CD4-positive, alpha-beta T cell treated with Interleukin-17A for 1 hour (primary cell): Measurements from ENCODE around the gene SLC6A9.

Experiments used
- DNase-seq: peaks from one replicate; pipeline ENCODE4 v3.0.0-alpha.2; 2020

Gene SLC6A9

DNA sequence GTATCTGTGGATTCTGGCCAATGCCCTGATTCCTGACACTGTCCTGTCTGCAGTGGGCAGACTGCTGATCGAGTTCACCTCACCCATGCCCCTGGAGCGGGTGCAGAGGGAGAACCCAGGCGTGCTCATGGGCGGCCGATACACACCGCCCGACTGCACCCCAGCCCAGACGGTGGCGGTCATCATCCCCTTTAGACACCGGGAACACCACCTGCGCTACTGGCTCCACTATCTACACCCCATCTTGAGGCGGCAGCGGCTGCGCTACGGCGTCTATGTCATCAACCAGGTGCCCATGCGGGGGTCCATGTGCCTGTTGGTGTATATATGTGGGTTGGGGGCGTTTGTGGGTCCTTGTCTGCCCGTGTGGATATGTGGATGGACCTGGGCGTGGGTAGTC, 49.6 kb downstream of the SLC6A9 start:
- no peak for DNase-seq

GRCh38 chr1:43981135-43981491, 50.1 kb downstream of the SLC6A9 start:
- no peak for DNase-seq

DNA sequence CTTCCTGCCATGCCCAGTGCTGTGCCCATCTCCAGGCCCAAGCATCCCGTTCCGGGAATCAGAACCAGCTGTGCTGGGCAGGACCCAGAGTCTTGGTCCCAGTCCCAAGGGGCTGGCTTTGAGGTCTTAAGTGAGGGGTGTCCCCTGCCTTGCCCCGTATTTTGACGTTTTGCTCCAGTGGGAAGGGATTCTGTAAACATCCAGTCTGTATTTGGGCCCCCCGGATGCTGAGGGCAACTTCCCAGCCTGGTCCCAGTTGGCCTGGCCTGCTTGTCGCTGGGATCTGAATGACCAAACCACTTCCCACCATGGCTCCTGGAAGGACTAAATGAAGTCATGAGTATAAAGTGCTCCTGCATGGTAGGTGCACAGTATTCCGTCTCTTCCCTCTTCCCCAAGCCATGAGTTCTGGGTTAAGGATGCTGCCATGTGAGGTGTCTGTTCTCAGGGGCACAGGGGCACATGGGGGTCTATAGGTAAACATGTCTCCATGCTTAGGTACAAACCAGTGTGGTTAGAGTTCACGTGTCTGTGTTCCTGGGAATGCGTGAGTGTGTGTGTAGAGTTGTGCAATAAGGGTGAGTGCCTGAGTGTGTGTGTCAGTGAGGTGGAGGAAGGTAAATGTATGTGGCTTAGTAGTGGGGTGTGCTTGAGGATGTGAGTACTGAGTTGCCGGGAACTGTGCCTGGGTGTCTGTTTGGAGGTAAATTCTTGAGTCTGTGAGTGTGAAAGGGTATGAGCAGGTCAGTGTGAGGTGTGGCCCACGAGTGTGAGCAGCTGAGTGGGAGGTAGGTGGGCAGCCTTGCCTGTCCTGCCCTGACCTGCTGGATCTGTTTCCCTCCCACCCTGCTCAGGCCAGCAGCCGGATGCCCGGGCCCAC, 50.8 kb downstream of the SLC6A9 start:
- no peak for DNase-seq

DNA sequence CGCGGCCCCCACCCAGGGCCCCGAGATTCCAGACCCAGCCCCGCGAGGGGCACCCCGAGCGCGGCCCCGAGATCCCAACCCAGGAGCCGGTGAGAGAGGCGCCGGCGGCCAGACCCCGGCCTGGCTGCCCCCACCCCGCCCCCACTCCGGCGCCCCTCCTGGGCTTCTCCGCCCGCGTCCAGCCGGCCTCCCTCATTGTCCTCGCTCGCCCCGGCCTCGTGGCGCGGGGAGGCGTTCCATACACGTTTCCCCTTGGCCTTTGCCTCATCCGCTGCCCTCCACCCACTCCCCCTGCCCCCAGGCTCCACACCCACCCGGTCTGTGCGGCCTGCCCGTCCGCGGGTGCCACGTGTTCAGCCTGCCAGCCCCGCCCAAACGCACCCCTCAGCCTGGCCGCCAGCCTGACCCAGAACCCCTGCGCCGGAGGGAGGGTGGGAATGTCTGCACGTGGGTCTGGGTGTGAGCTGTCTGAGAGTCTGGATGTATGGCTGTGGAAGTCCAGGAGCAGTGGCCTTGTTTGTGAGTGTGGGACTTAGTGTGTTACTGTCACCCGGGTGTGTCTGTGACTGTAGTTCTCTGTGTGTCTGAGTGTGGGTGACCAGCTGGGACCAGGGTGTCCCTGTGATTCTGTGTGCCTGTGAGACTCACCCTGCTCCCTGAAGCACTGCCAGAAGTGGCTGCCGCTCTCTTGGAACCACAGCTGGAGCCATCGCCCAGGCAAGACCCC, 51.6 kb downstream of the SLC6A9 start:
- peak; percentile 26 for DNase-seq

DNA sequence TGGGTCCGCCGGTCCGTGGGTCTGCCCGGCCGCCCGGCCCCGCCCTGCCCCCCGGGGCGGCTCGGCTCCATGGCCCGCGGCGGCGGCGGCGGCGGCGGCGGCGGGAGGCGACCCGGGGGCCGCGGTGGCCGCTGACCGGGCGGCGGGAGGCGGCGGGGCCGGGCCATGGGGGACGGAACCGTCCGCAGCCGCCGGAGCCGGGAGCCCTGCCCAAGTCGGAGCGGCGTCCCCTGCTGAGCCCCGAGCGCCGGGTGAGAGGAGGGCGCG, 52.1 kb downstream of the SLC6A9 start:
- DNase-seq: no peak

DNA sequence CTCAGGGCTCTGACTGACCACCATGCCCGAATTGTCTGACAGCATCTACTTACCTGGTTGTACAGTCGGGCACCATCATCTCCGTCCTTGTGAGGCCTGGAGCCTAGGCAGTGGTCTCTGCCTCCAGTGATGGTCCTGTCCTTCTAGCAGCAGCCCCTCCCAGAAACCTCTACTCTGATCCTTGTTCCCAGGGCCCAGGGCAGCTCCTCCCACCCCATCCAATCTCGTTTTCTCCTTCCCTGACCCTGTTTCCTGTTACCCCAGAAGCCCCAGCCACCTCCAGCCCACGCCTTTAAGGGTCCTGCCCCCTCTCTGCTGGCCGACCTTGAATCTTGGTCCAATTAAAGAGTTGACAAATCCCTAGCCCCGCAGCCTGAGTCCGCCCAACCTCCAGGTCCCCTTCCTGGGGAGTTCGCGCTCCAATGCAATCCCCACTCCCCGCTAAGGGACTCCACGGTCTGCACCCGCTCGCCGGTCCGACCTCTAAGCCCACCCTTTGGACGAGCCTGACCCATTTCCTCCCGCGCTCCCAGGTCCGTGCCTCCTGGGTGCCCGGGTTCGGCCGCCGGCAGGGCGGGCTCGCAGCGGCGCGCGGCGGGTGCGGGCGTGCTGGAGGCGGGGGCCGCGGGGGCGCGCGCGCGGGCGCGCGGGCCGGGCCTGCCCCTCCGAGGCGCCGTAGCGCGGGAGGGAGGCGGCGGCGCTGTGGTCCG, 52.6 kb downstream of the SLC6A9 start, which contains the start of gene B4GALT2:
B4GALT2 (plus strand) TSS at position 660 of the 710 bp plus-strand sequence. CDS start 1,951 bp downstream, outside the sequence.
- DNase-seq: peak; percentile 31

DNA sequence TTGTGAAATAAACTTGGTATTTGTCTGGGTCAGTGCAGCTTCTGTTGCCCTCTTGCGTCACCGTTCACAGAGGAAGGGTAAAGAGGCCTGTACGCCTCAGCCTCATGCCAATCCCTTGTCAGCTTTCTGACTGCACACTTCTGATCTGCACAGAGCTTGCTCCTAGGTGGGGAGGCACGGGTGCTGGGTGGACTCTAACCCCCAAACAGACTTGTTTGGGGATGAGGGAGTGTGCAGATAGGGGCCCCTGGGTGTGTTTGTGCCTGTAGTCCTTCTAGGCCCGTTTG, 53.1 kb downstream of the SLC6A9 start:
- DNase-seq: no peak

GRCh38 chr1:43977376-43978263, 53.6 kb downstream of the SLC6A9 start:
- DNase-seq: no peak

- no peak for DNase-seq
These were observed 54.4 kb downstream of the SLC6A9 start for GRCh38 chr1:43976890-43977289.

- no peak for DNase-seq
These were observed 55.2 kb downstream of the SLC6A9 start for GRCh38 chr1:43976045-43976444.

- peak; percentile 52 for DNase-seq
These were observed 55.9 kb downstream of the SLC6A9 start for GRCh38 chr1:43975249-43975961.

GRCh38 chr1:43974443-43975248, 56.6 kb downstream of the SLC6A9 start, which contains the start of gene ATP6V0B:
Gene ATP6V0B, plus strand, starts transcription at chr1:43974960. Its CDS starts 81 bp downstream, at chr1:43975041.
- peak; percentile 91 for DNase-seq

- no peak for DNase-seq
These were observed 57.2 kb downstream of the SLC6A9 start for GRCh38 chr1:43973981-43974442.

DNA sequence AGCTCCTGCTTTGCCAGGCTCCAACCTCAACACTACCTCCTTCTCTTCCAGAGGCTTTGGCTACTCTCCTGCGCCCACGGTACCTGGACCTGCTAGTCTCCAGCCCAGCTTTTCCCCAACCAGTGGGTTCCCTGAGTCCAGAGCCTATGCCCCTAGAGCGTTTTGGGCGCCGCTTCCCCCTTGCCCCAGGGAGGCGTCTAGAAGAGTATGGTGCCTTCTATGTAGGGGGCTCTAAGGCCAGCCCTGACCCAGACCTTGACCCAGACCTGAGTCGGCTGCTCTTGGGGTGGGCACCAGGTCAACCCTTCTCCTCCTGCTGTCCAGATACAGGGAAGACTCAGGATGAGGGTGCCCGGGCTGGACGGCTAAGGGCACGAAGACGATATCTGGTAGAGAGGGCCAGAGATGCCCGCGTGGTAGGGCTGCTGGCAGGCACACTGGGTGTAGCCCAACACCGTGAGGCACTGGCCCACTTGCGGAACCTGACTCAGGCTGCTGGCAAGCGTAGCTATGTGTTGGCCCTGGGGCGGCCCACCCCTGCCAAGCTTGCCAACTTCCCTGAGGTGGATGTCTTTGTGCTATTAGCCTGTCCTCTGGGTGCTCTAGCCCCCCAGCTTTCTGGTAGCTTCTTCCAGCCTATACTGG, 59.8 kb downstream of the SLC6A9 start:
- no peak for DNase-seq

- no peak for DNase-seq
These were observed 60.4 kb downstream of the SLC6A9 start for GRCh38 chr1:43970911-43971310.

- no peak for DNase-seq
These were observed 60.8 kb downstream of the SLC6A9 start for GRCh38 chr1:43970502-43970901.

- DNase-seq: peak; percentile 96
These were observed 61.4 kb downstream of the SLC6A9 start, which contains the start of gene DPH2 for GRCh38 chr1:43969746-43970466. Gene DPH2, plus strand, starts transcription at chr1:43970010. Its CDS starts 166 bp downstream, at chr1:43970176.

GRCh38 chr1:43969416-43969745, 61.9 kb downstream of the SLC6A9 start:
- no peak for DNase-seq

DNA sequence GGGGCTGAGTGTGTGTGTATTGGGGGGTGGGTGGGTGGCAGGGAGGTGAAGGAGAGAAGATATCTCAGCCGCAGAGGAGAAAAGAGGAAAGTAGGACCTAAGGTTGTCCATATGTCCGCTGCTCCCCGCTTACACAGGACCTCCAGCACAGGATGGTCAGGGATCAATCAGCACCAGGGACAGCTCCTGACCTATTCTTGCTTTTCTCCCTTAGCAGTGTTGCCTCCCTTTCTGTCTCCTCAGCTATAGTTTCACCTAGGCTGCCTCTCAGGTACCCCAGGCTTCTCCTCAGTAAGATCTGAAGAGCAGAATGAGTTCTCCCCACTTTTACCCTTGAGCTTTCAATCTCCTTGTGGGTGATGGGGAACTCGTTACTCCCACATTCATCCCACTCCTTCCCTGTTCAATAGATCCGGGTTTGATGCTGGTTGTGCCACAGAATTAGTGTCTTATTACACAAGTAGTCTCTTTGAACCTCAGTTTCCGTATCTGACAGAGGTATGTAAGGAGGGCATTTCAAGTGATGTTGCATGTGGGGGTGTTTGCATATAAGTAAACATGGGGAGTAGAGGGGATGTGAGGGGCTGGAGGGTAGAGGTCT, 62.8 kb downstream of the SLC6A9 start:
- no peak for DNase-seq
